ENCODE results near the gene TNFRSF21.
A peak's percentile ranks its signal among the peaks of the same experiment; 100 is the strongest.
"Not testable (repeated sequence)": the region's sequence is repeated elsewhere in the genome, so short reads cannot be mapped to it uniquely, and the experiment has no call there.

TNFRSF21 gene

DNA sequence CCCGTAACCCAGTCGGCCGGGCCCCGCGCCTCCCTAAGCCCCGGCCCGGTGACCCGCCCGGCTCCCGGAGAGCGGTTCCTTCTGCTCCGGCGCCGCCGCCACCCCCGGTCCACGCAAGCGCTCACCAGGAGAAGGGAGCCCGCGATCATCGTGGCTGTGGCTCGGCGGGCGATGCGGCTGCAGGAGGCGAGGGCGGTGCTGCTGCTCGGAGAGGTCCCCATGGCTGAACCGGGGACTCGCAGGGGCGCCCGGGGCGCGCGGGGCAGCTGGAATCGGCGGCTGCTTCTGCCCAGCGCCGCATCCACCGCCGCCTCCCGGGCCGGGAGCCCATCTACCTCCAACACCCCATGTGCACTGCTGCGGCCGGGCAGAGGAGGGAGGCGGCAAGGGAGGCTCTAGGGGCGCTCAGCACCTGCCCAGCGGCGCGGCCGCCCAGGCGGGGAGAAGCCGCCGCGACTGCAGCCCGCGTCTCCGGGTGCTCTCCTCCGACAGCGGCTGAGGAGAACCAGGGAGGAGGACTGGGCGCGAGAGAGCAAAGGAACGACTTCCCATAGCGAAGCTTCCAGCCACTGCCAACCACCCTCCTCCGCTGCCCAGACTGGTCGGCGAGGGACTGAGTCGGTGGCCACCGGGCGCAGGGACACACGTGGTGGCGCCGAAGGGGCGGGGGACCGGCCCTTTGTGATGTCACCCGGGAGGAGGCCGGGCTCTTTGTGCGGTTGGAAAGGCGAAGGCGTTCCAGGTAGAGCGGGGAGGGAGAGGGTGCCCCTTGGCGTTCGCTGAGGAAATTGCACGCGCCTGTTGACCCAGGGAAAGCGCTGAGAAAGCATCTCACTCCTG lies at the start of gene TNFRSF21:
Gene TNFRSF21, minus strand, starts transcription at position 615 of the 840 bp plus-strand sequence. Its CDS starts 394 bp downstream, at position 221.
- DNase-seq: peak; percentile 91

- no peak for DNase-seq
These were observed 48.9 kb upstream of the TNFRSF21 start for GRCh38 chr6:47358440-47359225.

DNA sequence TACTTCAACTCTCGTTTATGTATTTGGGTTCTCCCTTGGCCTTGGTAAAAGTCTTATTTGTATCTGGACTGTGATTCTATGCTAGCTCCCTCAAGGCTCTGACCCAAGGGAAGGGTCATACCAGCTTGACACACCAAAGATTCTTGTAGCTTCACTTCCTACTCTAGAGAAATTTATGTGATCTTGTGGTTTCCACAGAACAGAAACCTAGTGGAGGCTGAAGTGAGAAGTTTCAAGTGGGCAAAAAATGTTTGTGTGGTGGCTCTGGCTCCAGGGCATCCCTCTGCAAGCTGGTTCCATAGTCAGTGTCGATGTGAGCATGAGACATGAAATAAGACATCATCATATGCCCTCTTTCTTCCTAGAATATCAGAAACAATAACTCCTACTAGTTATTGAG lies 48.1 kb upstream of the TNFRSF21 start:
- DNase-seq: no peak

GRCh38 chr6:47355496-47355895 lies 45.8 kb upstream of the TNFRSF21 start:
- no peak for DNase-seq

DNA sequence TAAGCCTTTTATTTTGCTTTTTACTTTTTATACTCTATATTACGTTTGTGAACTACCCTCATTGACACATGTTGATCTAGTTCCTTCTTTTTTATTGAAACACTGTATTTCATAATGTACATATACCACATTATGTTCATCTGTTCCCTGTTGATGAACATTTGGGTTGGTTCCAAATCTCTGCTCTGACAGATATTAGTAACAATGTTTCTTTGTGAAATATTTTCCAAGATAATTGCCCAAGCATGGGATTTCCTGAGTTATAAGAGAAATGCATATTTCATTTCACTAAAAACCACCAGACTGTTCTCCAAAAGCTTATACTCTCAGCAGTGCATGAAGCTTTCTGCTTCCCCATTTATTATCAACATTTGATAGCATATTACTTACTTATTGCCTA lies 44.2 kb upstream of the TNFRSF21 start:
- no peak for DNase-seq

- DNase-seq: no peak
These were observed 43.3 kb upstream of the TNFRSF21 start for GRCh38 chr6:47352966-47353365.

DNA sequence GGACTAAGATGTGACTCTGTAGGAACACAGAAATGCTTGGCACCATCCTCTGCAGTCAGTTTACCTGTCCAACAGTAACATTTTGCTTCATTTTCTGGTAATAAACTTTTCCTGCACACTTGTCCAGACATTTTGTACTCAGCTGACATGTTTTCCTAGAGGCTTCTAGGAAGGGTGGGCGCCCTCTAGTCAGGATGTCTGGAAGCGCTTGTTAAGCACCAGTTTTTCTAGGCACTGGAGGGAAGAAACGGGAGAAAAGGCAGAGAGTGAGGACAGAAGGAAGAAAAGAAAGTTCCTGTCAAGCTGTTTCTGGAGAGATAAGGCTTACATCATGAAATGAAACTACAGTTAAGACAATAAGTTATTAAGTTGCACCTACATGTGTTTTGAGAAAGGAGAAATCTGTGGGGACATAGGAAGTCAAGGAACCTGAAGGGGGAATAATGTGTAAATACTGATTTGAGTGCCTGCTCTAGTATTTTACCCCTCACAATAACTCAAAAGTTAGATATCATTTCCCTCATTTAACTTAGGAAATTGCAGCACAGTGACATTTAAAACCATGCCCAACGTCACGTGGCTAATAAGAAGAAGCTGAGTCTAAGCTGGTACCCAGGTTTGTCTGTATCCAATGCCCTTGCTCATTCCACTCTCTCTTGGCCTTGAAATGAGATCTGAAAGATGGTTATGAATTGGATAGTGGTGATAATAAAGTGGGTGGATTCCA lies 42.7 kb upstream of the TNFRSF21 start:
- no peak for DNase-seq

- DNase-seq: no peak
These were observed 41.9 kb upstream of the TNFRSF21 start for GRCh38 chr6:47351621-47352020.

GRCh38 chr6:47349931-47350330 lies 40.2 kb upstream of the TNFRSF21 start:
- DNase-seq: no peak

DNA sequence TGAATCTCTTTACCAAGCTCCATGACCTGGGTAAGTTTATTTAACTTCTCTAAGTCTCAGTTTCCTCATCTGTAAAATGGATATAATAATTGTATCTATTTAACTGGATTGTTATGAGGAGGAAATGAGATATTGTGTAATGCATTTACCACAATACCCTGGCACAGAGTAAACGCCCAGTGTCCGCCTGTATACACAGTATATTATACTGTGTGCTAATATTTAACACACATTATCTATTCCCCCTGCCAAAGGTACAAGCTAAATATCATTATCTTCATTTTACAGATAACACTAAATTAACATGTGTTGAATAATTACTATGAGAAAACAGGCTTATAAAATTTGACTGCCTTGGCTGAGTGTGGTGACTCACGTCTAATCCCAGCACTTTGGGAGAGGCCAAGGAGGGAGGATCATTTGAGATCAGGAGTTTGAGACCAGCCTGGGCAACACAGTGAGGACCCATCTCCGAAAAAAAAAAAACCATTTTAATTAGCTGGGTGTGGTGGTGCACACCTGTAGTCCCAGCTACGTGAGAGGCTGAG lies 38.7 kb upstream of the TNFRSF21 start:
- no peak for DNase-seq

DNA sequence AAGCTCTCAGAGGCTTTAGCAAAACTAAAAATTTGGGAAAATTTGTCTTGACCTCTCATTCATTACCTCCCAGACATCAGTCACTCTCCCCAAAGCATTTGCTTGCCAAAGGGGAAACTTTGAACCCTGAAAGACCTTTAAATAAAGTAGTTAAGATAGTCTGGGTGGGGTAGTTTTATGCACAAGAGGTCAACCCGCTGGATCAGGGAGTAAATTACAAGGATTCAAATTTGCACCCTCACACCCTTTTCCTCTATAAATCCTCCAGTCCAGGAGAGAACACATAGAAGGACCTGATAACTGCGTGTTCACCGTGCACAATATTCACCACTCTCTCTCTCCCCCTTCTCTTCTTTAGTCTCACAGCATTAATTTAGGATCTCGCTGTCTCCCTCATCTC lies 36.1 kb upstream of the TNFRSF21 start:
- no peak for DNase-seq

DNA sequence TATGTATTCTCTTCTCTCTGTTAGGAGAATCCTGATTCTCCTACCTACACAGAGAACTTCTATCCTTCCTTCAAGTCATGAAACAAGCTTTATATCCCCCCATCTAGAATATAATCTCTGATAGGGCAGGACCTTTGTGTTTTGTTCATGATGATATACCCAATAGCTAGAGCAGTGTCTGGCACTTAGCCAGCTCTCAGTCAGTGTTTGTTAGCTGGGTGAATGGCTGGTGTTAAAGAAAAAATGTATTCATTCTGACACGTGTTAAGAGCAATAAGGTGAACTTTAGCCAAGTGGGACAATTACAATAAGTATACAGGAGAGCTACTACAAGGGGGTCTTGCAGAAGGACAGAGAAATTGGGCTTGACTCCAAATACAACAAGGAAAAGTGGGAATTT lies 34.3 kb upstream of the TNFRSF21 start:
- DNase-seq: no peak

- no peak for DNase-seq
These were observed 33.9 kb upstream of the TNFRSF21 start for GRCh38 chr6:47343600-47343999.

GRCh38 chr6:47342824-47343223 lies 33.1 kb upstream of the TNFRSF21 start:
- DNase-seq: no peak

- DNase-seq: no peak
These were observed 27.8 kb upstream of the TNFRSF21 start for GRCh38 chr6:47337519-47337918.

- no peak for DNase-seq
These were observed 26.6 kb upstream of the TNFRSF21 start for GRCh38 chr6:47336334-47336733.

DNA sequence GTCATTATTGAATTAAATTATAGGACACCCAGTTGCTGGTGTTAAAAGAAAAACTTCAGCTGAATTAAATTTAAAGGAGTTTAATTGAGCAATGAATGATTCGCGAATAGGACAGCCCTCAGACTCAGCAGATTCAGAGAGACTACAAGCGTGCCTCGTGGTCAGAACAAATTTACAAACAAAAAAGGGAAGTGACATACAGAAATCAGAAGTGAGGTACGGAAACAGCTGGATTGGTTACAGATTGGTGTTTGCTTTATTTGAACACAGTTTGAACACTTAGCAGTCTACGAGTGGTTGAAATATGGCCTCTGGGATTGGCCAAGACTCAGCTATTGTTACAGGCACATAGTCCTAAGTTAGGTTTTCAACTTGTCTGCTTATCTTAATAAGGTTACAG lies 25.8 kb upstream of the TNFRSF21 start:
- DNase-seq: no peak

GRCh38 chr6:47334334-47334733 lies 24.6 kb upstream of the TNFRSF21 start:
- no peak for DNase-seq

DNA sequence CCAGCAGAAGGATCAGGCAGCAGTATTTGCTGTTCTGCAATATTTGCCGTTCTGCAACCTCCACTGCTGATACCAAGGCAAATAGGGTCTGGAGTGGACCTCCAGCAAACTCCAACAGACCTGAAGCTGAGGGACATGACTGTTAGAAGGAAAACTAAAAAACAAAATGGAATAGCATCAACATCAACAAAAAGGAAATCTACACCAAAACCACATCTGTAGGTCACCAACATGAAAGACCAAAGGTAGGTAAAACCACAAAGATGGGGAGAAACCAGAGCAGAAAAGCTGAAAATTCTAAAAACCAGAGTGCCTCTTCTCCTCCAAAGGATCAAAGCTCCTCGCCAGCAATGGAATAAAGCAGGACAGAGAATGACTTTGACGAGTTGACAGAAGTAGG lies 18.9 kb upstream of the TNFRSF21 start:
- DNase-seq: not testable (repeated sequence)

DNA sequence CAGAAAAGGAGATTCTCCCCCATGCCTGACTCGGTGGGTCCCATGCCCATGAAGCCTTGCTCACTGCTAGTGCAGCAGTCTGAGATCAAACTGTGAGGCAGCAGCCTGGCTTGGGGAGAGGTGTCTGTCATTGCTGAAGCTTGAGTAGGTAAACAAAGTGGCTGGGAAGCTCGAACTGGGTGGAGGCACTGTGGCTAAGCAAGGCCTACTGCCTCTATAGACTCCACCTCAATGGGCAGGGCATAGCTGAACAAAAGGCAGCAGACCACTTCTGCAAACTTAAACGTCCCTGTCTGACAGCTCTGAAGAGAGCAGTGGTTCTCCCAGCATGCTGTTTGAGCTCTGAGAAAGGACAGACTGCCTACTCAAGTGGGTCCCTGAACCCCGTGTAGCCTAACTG lies 18.4 kb upstream of the TNFRSF21 start:
- DNase-seq: not testable (repeated sequence)

GRCh38 chr6:47323887-47324286 lies 14.2 kb upstream of the TNFRSF21 start:
- no peak for DNase-seq

GRCh38 chr6:47323321-47323720 lies 13.6 kb upstream of the TNFRSF21 start:
- no peak for DNase-seq

- no peak for DNase-seq
These were observed 11.9 kb upstream of the TNFRSF21 start for GRCh38 chr6:47321577-47321976.
